H1 (cell line): ENCODE data around the gene PTPRH. TPM values are rescaled to one million over a fixed set of nuclear protein-coding genes. Genes with fewer than 3 reads are reported as not detected.

Source experiments
- EP300 ChIP-seq, 2 experiments: IDR thresholded peaks; 1 replicate in 1 of 2; 2 replicates in 1 of 2; pipeline ENCODE4 v1.6.1; 2011 to 2012; ENCODE audit warnings: low read depth in 2 of 2, low read length in 2 of 2, mild to moderate bottlenecking in 2 of 2, borderline replicate concordance in 1 of 2, inconsistent platforms in 1 of 2, moderate library complexity in 1 of 2
- EZH2 ChIP-seq: fragments of 200-600 bp; sonication (generic); IDR thresholded peaks from 2 replicates; pipeline ENCODE4 v1.7.1; 2012; ENCODE audit warnings: low read depth, mild to moderate bottlenecking, moderate library complexity, low read length, inconsistent platforms; ENCODE audit not compliant: severe bottlenecking
- POLR2AphosphoS5 ChIP-seq: IDR thresholded peaks from 2 replicates; pipeline ENCODE4 v1.6.1; 2011; ENCODE audit warnings: low read depth, low read length
- POU5F1 ChIP-seq: IDR thresholded peaks from 2 replicates; pipeline ENCODE4 v1.6.1; 2011; ENCODE audit warnings: low read depth, mild to moderate bottlenecking, low read length, moderate library complexity
- RNF2 ChIP-seq: fragments of 200-900, 300-1000 bp; sonication (generic); IDR thresholded peaks from 2 replicates; pipeline ENCODE4 v1.7.1; 2016; ENCODE audit warnings: borderline replicate concordance, low read depth, mild to moderate bottlenecking, antibody characterized with exemption, low read length; ENCODE audit not compliant: poor library complexity, severe bottlenecking; ENCODE audit errors: missing control alignments
- polyA plus RNA-seq, 7 experiments: library from polyadenylated mRNA; depleted of rRNA in 3 of 7; stranded (reverse) in 5 of 7; unstranded in 2 of 7; fragments of >200 nt in 5 of 7; fragments of 200-250 nt in 2 of 7; gene quantifications; 1 replicate in 5 of 7; 2 replicates in 1 of 7; 4 replicates in 1 of 7; pipeline versions ENCODE4 v1.2.1 to v1.2.3, GENCODE V29; 2011 to 2013; ENCODE audit warnings: missing spikeins in 2 of 7, mixed read lengths in 2 of 7
- total RNA-seq: library from RNA; stranded (reverse); fragmentation: NEBNext Ultra II Directional; extraction: Animal tissue kit (Norgen Biotek cat#: 25700); gene quantifications from 2 replicates; pipeline ENCODE4 v1.2.1, GENCODE V29; 2021
- TF ChIP-seq, protein P1 (sequence below): IDR thresholded peaks from 2 replicates; pipeline ENCODE4 v1.6.1; 2011; ENCODE audit warnings: low read length, improper control_type of control experiment
- TF ChIP-seq, protein P2 (sequence below): fragments of 300-600 bp; sonication (generic); IDR thresholded peaks from 2 replicates; pipeline ENCODE4 v1.7.1; 2012; ENCODE audit warnings: low read length, moderate library complexity, mild to moderate bottlenecking, inconsistent platforms; ENCODE audit not compliant: insufficient replicate concordance

PTPRH gene
- total and polyA plus RNA-seq, 2 of the 8 experiments (the other 6 are each of a cell fraction or from before 2014, with no cell fraction given): 0.30 to 0.39 TPM

DNA sequence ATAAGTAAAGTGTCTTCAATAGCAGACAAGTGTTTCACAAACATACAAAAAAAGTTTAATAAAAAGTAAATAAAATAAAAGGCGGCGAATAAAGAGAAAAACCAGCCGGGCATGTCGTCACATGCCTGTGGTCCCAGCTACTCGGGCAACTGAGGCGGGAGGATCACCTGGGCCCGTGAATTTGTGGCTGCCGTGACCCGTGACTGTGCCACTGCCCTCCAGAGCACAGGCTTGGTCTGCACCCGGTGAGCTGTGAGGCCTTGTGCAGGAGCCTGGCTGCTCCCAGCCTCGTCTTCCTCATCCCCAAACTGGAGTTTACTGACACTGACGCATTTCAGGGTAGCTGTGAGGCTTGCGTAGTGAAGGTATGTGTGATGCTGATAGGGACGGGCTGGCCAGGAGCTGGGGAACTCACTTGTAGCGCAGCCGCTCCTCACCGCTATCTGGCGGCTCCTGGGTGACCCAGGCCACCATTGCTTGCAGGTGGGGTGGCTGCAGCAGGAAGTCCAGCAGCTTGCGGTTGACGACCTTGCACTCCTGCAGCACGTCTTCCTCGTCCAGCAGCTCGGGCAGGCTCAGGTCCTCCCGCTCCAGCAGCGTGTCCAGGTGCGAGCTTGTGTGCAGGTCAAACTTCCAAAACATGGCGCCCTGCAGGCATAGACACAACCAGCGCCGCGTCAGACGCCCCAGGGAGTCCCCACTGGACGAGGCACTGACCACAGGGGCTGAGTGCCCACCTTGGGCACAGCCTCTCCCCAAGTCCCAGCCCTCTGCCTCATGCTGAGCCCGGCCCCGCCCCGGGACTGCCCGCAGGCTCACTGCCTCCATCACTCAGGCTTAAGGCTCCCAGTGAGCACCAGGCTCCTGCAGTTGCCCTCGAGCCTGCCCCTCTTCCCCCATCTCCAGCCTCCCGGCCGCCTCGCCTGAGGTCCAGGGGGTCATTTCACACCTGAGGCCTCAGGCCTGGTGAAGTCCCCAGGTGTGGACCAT is 37.5 kb upstream of the PTPRH start (continued):
- TF ChIP-seq, protein P1, sequence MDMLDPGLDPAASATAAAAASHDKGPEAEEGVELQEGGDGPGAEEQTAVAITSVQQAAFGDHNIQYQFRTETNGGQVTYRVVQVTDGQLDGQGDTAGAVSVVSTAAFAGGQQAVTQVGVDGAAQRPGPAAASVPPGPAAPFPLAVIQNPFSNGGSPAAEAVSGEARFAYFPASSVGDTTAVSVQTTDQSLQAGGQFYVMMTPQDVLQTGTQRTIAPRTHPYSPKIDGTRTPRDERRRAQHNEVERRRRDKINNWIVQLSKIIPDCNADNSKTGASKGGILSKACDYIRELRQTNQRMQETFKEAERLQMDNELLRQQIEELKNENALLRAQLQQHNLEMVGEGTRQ: no peak
- TF ChIP-seq, protein P2, sequence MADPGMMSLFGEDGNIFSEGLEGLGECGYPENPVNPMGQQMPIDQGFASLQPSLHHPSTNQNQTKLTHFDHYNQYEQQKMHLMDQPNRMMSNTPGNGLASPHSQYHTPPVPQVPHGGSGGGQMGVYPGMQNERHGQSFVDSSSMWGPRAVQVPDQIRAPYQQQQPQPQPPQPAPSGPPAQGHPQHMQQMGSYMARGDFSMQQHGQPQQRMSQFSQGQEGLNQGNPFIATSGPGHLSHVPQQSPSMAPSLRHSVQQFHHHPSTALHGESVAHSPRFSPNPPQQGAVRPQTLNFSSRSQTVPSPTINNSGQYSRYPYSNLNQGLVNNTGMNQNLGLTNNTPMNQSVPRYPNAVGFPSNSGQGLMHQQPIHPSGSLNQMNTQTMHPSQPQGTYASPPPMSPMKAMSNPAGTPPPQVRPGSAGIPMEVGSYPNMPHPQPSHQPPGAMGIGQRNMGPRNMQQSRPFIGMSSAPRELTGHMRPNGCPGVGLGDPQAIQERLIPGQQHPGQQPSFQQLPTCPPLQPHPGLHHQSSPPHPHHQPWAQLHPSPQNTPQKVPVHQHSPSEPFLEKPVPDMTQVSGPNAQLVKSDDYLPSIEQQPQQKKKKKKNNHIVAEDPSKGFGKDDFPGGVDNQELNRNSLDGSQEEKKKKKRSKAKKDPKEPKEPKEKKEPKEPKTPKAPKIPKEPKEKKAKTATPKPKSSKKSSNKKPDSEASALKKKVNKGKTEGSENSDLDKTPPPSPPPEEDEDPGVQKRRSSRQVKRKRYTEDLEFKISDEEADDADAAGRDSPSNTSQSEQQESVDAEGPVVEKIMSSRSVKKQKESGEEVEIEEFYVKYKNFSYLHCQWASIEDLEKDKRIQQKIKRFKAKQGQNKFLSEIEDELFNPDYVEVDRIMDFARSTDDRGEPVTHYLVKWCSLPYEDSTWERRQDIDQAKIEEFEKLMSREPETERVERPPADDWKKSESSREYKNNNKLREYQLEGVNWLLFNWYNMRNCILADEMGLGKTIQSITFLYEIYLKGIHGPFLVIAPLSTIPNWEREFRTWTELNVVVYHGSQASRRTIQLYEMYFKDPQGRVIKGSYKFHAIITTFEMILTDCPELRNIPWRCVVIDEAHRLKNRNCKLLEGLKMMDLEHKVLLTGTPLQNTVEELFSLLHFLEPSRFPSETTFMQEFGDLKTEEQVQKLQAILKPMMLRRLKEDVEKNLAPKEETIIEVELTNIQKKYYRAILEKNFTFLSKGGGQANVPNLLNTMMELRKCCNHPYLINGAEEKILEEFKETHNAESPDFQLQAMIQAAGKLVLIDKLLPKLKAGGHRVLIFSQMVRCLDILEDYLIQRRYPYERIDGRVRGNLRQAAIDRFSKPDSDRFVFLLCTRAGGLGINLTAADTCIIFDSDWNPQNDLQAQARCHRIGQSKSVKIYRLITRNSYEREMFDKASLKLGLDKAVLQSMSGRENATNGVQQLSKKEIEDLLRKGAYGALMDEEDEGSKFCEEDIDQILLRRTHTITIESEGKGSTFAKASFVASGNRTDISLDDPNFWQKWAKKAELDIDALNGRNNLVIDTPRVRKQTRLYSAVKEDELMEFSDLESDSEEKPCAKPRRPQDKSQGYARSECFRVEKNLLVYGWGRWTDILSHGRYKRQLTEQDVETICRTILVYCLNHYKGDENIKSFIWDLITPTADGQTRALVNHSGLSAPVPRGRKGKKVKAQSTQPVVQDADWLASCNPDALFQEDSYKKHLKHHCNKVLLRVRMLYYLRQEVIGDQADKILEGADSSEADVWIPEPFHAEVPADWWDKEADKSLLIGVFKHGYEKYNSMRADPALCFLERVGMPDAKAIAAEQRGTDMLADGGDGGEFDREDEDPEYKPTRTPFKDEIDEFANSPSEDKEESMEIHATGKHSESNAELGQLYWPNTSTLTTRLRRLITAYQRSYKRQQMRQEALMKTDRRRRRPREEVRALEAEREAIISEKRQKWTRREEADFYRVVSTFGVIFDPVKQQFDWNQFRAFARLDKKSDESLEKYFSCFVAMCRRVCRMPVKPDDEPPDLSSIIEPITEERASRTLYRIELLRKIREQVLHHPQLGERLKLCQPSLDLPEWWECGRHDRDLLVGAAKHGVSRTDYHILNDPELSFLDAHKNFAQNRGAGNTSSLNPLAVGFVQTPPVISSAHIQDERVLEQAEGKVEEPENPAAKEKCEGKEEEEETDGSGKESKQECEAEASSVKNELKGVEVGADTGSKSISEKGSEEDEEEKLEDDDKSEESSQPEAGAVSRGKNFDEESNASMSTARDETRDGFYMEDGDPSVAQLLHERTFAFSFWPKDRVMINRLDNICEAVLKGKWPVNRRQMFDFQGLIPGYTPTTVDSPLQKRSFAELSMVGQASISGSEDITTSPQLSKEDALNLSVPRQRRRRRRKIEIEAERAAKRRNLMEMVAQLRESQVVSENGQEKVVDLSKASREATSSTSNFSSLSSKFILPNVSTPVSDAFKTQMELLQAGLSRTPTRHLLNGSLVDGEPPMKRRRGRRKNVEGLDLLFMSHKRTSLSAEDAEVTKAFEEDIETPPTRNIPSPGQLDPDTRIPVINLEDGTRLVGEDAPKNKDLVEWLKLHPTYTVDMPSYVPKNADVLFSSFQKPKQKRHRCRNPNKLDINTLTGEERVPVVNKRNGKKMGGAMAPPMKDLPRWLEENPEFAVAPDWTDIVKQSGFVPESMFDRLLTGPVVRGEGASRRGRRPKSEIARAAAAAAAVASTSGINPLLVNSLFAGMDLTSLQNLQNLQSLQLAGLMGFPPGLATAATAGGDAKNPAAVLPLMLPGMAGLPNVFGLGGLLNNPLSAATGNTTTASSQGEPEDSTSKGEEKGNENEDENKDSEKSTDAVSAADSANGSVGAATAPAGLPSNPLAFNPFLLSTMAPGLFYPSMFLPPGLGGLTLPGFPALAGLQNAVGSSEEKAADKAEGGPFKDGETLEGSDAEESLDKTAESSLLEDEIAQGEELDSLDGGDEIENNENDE: no peak
- TF ChIP-seq POLR2AphosphoS5 (no peak), POU5F1 (no peak), RNF2 (no peak), EZH2 (no peak), EP300 (IDR thresholded peaks at IDR 0.05; ENCODE audit: borderline replicate concordance in 1 of 2, low read depth in 2 of 2, low read length in 2 of 2) (no peak)
